Stomach (tissue), 4 donors: ENCODE measurements around the gene CRKL.

Experiments used
- CTCF ChIP-seq, 7 experiments: fragments of 450-650 bp in 4 of 7; fragments of 200-600 bp in 3 of 7; sonication (generic) in 3 of 7; IDR thresholded peaks; one replicate each; pipeline ENCODE4 v1.5.1; 2016 to 2019; ENCODE audit warnings: antibody characterized with exemption in 7 of 7, control low read depth in 2 of 7, mild to moderate bottlenecking in 1 of 7
- EP300 ChIP-seq: sonication (generic); formaldehyde crosslinking; IDR thresholded peaks from one replicate; pipeline ENCODE4 v1.6.1; 2017; ENCODE audit warnings: antibody characterized with exemption
- POLR2A ChIP-seq, 4 donors: fragments of 450-650 bp; IDR thresholded peaks; one replicate each; pipeline ENCODE4 v1.6.1; 2016; ENCODE audit warnings: antibody characterized with exemption in 4 of 4, control low read depth in 2 of 4, mild to moderate bottlenecking in 1 of 4, moderate library complexity in 1 of 4
- POLR2AphosphoS5 ChIP-seq, 3 donors: sonication (generic); formaldehyde crosslinking; IDR thresholded peaks; one replicate each; pipeline ENCODE4 v1.6.1; 2016; ENCODE audit warnings: antibody characterized with exemption in 3 of 3

- TF ChIP-seq CTCF (IDR thresholded peaks at IDR 0.05) (no peak), POLR2A (IDR thresholded peaks at IDR 0.05) (no peak), POLR2AphosphoS5 (IDR thresholded peaks at IDR 0.05) (no peak), EP300 (no peak)
Observed at GRCh38 chr22:20884454-20884853, 32.8 kb upstream of the CRKL start.
